Lower lobe of right lung (tissue), 2 donors: Measurements from ENCODE around the gene CYP3A4. TPM values are rescaled to one million over a fixed set of nuclear protein-coding genes. Genes with fewer than 3 reads are reported as not detected.
"Not testable (repeated sequence)": the region's sequence is repeated elsewhere in the genome, so short reads cannot be mapped to it uniquely, and the experiment has no call there.

ENCODE experiments used
- ATAC-seq, 2 donors: fragments of 200-7000 bp; cut with Tn5 transposase; one replicate each; pipeline ENCODE4 v1.9.1; 2020 to 2022; ENCODE audit warnings: mild to moderate bottlenecking in 2 of 2, moderate library complexity in 2 of 2
- DNase-seq: peaks from one replicate; pipeline ENCODE4 v3.0.0-alpha.2; 2020
- H3K27ac ChIP-seq: fragments of 200-600 bp; one replicate; pipeline ENCODE4 v1.8.0; 2022
- H3K27me3 ChIP-seq: fragments of 200-600 bp; one replicate; pipeline ENCODE4 v1.8.0; 2022; ENCODE audit warnings: low read depth
- H3K36me3 ChIP-seq: fragments of 200-600 bp; one replicate; pipeline ENCODE4 v1.8.0; 2022; ENCODE audit warnings: mild to moderate bottlenecking
- H3K4me1 ChIP-seq: fragments of 200-600 bp; one replicate; pipeline ENCODE4 v1.8.0; 2022
- H3K4me3 ChIP-seq: fragments of 200-600 bp; one replicate; pipeline ENCODE4 v1.8.0; 2022; ENCODE audit warnings: mild to moderate bottlenecking
- H3K9me3 ChIP-seq: fragments of 200-600 bp; one replicate; pipeline ENCODE4 v1.8.0; 2022
- intact Hi-C: fragments of 100-400 bp; cut with DNase I; formaldehyde crosslinking; loops from one replicate; pipeline ENCODE4 v1.11.0; 2022
- total RNA-seq: library from RNA; stranded (reverse); fragmentation: NEBNext Ultra II Directional; extraction: Animal tissue kit (Norgen Biotek cat#: 25700); gene quantifications from one replicate; pipeline ENCODE4 v1.2.1, GENCODE V29; 2021
- TF ChIP-seq, protein P1 (sequence below): fragments of 200-600 bp; IDR thresholded peaks from one replicate; pipeline ENCODE4 v1.8.0; 2022; ENCODE audit warnings: antibody characterized with exemption, mild to moderate bottlenecking
- donor health status: DM: no; HTN: yes; CAD: no; lungs with severe emphysema.

The CYP3A4 gene
- total RNA-seq, 1 donor from 2014 or later, result not detected

DNA sequence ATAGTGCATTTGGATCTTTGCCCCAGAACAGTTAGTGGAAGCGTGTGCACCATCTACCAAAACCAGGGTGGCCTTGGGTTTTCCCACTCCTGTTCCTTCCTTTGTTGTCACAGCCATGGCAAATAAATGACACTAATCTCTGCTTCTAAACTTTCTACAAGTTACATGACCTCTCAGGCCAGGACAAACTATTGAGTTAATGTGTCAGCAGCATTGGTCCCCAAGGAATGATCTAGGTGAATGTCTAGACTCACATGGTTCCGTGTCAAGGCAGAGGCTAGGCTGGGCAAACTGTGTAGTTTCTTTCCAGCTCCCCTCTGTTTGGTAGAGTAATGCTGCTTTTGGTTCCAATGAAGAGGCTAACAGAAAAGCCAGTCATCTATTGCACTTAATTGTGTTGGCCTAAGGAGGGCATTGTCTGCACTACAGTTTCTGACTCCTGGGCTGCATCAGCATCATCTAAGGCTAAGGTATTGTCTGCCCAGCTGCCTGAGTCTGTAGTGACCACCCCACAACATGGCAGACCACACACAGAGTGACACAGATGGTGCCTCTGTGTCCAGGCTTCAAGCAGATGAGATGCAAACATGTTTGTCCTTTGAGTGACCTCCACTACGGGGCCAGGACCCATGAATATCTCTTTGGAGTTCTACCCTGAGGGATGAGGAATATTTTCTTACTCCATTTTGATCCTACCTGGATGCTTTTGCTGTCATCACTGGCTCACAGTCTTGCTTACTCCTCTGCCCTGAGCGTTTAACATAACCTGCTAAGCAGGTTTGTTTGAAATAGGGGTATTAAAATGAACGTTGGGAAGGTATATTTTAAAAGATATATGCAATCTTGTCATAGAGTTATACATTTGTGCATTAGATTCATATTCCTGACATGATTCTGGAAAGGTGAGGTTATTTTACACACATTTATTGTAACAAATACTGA is 1.7 kb downstream of the CYP3A4 start:
- H3K27ac ChIP-seq, result no peak overlapping the region
- DNase-seq (no peak), ATAC-seq (no peak)
- no peaks in the 10 kb centered on the region for H3K27me3 ChIP-seq
- H3K4me3 ChIP-seq, result no peak overlapping the region
- no peaks in the 10 kb centered on the region for H3K9me3 ChIP-seq
- no peaks in the 10 kb centered on the region for H3K4me1 ChIP-seq
- no peaks in the 10 kb centered on the region for H3K36me3 ChIP-seq
- intact Hi-C loops, result no loop called here
- TF ChIP-seq, protein P1, sequence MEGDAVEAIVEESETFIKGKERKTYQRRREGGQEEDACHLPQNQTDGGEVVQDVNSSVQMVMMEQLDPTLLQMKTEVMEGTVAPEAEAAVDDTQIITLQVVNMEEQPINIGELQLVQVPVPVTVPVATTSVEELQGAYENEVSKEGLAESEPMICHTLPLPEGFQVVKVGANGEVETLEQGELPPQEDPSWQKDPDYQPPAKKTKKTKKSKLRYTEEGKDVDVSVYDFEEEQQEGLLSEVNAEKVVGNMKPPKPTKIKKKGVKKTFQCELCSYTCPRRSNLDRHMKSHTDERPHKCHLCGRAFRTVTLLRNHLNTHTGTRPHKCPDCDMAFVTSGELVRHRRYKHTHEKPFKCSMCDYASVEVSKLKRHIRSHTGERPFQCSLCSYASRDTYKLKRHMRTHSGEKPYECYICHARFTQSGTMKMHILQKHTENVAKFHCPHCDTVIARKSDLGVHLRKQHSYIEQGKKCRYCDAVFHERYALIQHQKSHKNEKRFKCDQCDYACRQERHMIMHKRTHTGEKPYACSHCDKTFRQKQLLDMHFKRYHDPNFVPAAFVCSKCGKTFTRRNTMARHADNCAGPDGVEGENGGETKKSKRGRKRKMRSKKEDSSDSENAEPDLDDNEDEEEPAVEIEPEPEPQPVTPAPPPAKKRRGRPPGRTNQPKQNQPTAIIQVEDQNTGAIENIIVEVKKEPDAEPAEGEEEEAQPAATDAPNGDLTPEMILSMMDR, result no peak

DNA sequence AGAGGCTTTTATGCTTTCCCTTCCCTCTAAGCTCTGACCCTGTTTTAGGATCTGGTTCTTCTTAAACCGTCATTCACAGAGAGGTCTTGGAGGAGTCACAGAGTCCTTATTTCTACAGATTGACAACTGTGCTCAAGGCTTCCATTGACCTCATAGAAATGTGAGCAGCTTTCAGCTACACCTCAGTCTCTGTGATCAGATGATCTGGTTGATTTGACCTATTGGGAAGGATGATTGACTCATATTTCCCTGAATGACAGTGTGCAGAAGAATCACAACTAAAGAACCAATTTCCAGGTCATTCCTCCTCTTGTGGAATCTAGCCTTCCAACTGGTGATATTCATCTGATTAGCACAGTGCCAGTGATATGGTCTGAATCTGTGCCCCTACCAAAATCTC is 3.4 kb downstream of the CYP3A4 start:
- no peak overlapping the region for H3K4me3 ChIP-seq
- no peak overlapping the region for H3K27ac ChIP-seq
- H3K4me1 ChIP-seq, result no peaks in the 10 kb centered on the region
- no peaks in the 10 kb centered on the region for H3K27me3 ChIP-seq
- intact Hi-C loops, result no loop called here
- ATAC-seq (no peak), DNase-seq (no peak)
- H3K9me3 ChIP-seq, result no peaks in the 10 kb centered on the region
- TF ChIP-seq, protein P1, result no peak
- no peaks in the 10 kb centered on the region for H3K36me3 ChIP-seq

DNA sequence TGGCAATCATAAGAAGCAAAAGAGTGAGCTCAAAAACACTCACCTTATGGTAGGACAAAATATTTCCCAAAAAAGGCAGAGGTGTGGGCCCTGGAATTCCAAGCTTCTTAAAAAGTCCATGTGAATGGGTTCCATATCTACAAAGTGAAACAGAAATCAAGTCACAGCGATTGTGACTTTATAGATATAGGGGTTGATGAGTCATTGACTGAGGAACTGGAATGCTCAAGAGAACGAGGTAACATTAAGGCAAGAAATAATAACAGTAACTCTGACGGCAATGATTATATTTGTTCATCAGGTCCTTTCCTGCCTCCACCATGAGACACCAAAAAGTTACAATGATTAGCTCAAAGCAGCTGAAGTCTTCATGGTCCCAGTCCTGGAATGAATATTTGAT is 4.0 kb downstream of the CYP3A4 start:
- ATAC-seq (no peak), DNase-seq (no peak)
- TF ChIP-seq, protein P1, result no peak
- H3K27me3 ChIP-seq, result no peaks in the 10 kb centered on the region
- H3K36me3 ChIP-seq, result no peaks in the 10 kb centered on the region
- H3K4me1 ChIP-seq, result no peaks in the 10 kb centered on the region
- intact Hi-C loops, result no loop called here
- H3K27ac ChIP-seq, result no peak overlapping the region
- no peak overlapping the region for H3K4me3 ChIP-seq
- H3K9me3 ChIP-seq, result no peaks in the 10 kb centered on the region

DNA sequence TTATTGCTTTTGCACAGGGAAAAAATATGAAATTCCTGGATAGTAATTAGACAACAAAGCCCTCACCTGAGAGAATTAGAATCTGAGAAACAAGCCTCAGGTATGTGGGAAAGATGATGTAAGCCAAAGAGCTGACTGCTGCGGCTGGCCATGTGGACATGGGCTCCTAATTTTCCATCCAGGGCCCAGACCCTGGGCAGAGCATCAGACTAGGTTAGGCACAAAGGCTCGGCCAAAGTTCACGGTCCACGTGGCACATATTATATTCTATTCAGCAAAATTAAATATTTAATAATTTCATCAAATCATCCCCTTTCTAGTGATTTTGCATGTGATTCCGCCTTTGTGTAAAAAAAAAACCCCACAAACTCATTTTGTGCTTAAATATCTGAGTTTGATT is 5.1 kb downstream of the CYP3A4 start:
- H3K4me3 ChIP-seq, result no peak overlapping the region
- H3K27ac ChIP-seq, result no peak overlapping the region
- DNase-seq (no peak), ATAC-seq (no peak)
- no peaks in the 10 kb centered on the region for H3K9me3 ChIP-seq
- H3K4me1 ChIP-seq, result no peaks in the 10 kb centered on the region
- TF ChIP-seq, protein P1, result no peak
- H3K36me3 ChIP-seq, result no peaks in the 10 kb centered on the region
- no peaks in the 10 kb centered on the region for H3K27me3 ChIP-seq
- intact Hi-C loops, result no loop called here

DNA sequence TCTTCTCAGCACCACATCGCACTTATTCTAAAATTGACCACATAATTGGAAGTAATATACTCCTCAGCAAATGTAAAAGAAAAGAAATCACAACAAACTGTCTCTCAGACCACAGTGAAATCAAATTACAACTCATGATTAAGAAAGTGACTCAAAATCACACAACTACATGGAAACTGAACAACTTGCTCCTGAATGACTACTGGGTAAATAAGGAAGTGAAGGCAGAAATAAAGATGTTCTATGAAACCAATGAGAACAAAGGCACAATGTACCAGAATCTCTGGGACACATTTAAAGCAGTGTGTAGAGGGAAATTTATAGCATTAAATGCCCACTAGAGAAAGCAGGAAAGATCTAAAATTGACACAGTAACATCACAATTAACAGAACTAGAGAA is 10.6 kb downstream of the CYP3A4 start:
- not testable (repeated sequence) for H3K27ac ChIP-seq

DNA sequence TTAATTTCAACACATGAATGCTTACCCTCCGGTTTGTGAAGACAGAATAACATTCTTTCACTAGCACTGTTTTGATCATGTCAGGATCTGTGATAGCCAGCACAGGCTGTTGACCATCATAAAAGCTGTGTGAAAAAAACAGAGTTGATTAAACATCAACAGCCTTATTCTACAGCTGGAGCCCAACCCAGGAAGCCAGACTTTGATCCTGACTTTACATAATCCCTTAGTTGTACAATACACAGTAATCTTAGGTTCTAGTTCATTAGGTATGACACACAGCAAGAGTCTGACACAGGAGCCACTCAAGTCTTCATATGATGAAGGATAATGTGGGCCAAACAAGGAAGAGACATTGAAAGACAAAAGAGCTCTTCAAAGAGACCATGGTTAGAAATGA is 11.4 kb downstream of the CYP3A4 start:
- no peaks in the 10 kb centered on the region for H3K9me3 ChIP-seq
- H3K36me3 ChIP-seq, result no peaks in the 10 kb centered on the region
- ATAC-seq, result no peak
- no peaks in the 10 kb centered on the region for H3K27me3 ChIP-seq
- intact Hi-C loops, result no loop called here
- TF ChIP-seq, protein P1, result no peak
- H3K27ac ChIP-seq, result no peak overlapping the region
- H3K4me1 ChIP-seq, result no peaks in the 10 kb centered on the region
- no peak for DNase-seq
- no peak overlapping the region for H3K4me3 ChIP-seq

More for the DNA sequence above, 10.6 kb downstream of the CYP3A4 start:
- intact Hi-C loops, H3K9me3 ChIP-seq, H3K27me3 ChIP-seq, ATAC-seq, H3K4me3 ChIP-seq, DNase-seq, H3K4me1 ChIP-seq, H3K36me3 ChIP-seq: not testable (repeated sequence)

DNA sequence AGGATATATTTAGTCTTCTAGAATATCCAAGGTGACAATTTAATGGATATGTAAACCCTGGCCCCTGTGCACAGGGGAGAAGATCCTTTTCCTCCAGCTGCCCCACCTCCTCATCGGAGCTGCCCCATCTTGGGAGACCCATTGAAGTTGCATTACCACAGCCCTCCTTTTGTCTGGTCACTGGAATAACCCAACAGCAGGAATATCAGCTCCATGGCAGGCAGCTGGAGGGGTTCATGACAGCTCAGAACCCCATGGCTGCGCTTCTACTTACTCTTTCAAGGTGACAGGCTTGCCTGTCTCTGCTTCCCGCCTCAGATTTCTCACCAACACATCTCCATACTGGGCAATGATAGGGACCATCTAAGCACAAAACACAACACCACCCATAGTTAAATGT is 14.5 kb downstream of the CYP3A4 start:
- H3K36me3 ChIP-seq, H3K27me3 ChIP-seq, DNase-seq, intact Hi-C loops, H3K9me3 ChIP-seq, ATAC-seq, H3K4me1 ChIP-seq, H3K27ac ChIP-seq, H3K4me3 ChIP-seq: not testable (repeated sequence)
